ENCODE measurements around the gene LZTS3. TPM values are rescaled to one million over a fixed set of nuclear protein-coding genes. Genes with fewer than 3 reads are reported as not detected.

Gene LZTS3
- total and polyA plus RNA-seq, 2 of the 8 experiments (the other 6 are each of a cell fraction or from before 2014, with no cell fraction given), result 31.8 to 33.5 TPM

- Histone ChIP-seq H2BK5ac (ENCODE audit: low read depth, low read length) (no peak overlapping the region), H3K36me3 (ENCODE audit: control insufficient read depth in 2 of 4, insufficient read depth in 4 of 4, low read length in 3 of 4) (no peaks in the 10 kb centered on the region), H3K23me2 (ENCODE audit: low read depth, low read length) (peaks cover 2% of the 10 kb centered on the region; the same call in 1 of the 2 replicates), H3K4ac (replicated peaks; ENCODE audit: insufficient read length, low read depth, low read length) (no peak overlapping the region), H3K56ac (replicated peaks; ENCODE audit: insufficient read length, low read depth, low read length) (no peak overlapping the region), H4K8ac (ENCODE audit: extremely low read depth, insufficient read depth, low read length) (no peak overlapping the region), H2BK12ac (ENCODE audit: low read depth, low read length) (no peak overlapping the region), H3K79me2 (ENCODE audit: control insufficient read depth in 1 of 2, insufficient read depth in 2 of 2, low read length in 2 of 2) (no peaks in the 10 kb centered on the region), H2BK120ac (replicated peaks; ENCODE audit: low read depth, low read length) (no peak overlapping the region), H2AK5ac (ENCODE audit: low read depth, low read length) (no peak overlapping the region), H2BK15ac (ENCODE audit: low read length) (no peak overlapping the region), H3K9ac (replicated peaks in 1 of 4; ENCODE audit: extremely low read depth in 1 of 4, low read depth in 3 of 4, low read length in 3 of 4) (no peak overlapping the region), H4K5ac (ENCODE audit: insufficient read length, low read depth, low read length) (no peak overlapping the region), H3K4me1 (replicated peaks in 1 of 4; ENCODE audit: control insufficient read depth in 3 of 4, insufficient read depth in 4 of 4, low read length in 3 of 4) (no peaks in the 10 kb centered on the region; a peak in 2 of 7 replicates), H3K18ac (ENCODE audit: extremely low read depth, low read length) (no peak overlapping the region), H3K79me1 (ENCODE audit: low read depth, low read length) (no peaks in the 10 kb centered on the region), H4K91ac (replicated peaks; ENCODE audit: insufficient read length, low read length) (no peak overlapping the region), H3K27ac (ENCODE audit: low read depth, low read length) (no peak overlapping the region), H3K27me3 (replicated peaks in 1 of 4; ENCODE audit: control insufficient read depth in 3 of 4, extremely low read depth in 1 of 4, insufficient read depth in 3 of 4, low read length in 3 of 4) (no peaks in the 10 kb centered on the region), H4K20me1 (replicated peaks in 1 of 2; ENCODE audit: control insufficient read depth in 1 of 2, insufficient read depth in 2 of 2, low read length in 2 of 2) (peaks cover 1 to 3% of the 10 kb centered on the region in 2 experiments), H3K4me3 (ENCODE audit: extremely low read depth in 1 of 4, insufficient read depth in 2 of 4, low read depth in 3 of 4, low read length in 4 of 4) (no peak overlapping the region), H3K4me2 (ENCODE audit: insufficient read depth in 1 of 2, low read depth in 2 of 2, low read length in 2 of 2) (no peak overlapping the region), H3K23ac (ENCODE audit: insufficient read length) (no peak overlapping the region), H3K9me3 (ENCODE audit: insufficient read depth in 2 of 2, low read depth in 1 of 2, low read length in 1 of 2) (no peaks in the 10 kb centered on the region), H3K14ac (ENCODE audit: insufficient read length) (no peak overlapping the region), H2AFZ (ENCODE audit: low read length) (no peak overlapping the region), H2BK20ac (ENCODE audit: low read length) (no peak overlapping the region)
- ChIA-PET POLR2A (ENCODE audit: partially characterized antibody) (no interaction called here), CTCF (ENCODE audit: partially characterized antibody) (interaction anchor here (0.6 to 6.3 kb wide), 15 partner anchors 11 to 201 kb away, joined by 3 to 60 read pairs (median 4); partner anchors contain the start of gene OXT)
- DNase-seq (ENCODE audit: low read depth in 1 of 2, low spot score in 2 of 2), result no peak
- FAIRE-seq, result no peak
- 92% methylated on average over 4 of the region's 4 CpGs; no CpG with 5 or more reads in 1 of the 2 experiments for WGBS, 2 experiments (ENCODE audit: extremely low coverage in 1 of 2, insufficient coverage in 1 of 2, insufficient read length in 1 of 2, insufficient replicate concordance in 2 of 2, low coverage in 1 of 2, low lambda C conversion rate in 2 of 2, missing lambda C conversion rate in 1 of 2)
- TF ChIP-seq RXRA (IDR thresholded peaks at IDR 0.05; ENCODE audit: insufficient read depth, low read depth, low read length), result no peak
- TF ChIP-seq BACH1 (IDR thresholded peaks at IDR 0.05; ENCODE audit: low read length), result no peak
- no peak for TF ChIP-seq JUND (IDR thresholded peaks at IDR 0.05; ENCODE audit: low read length)
- TF ChIP-seq CEBPB (IDR thresholded peaks at IDR 0.05; ENCODE audit: low read depth, low read length), result no peak
- TF ChIP-seq BCL11A (IDR thresholded peaks at IDR 0.05; ENCODE audit: low read depth in 2 of 2, low read length in 2 of 2), result no peak
- TF ChIP-seq MAX (IDR thresholded peaks at IDR 0.05), result no peak
- no peak for TF ChIP-seq SIX5 (IDR thresholded peaks at IDR 0.05; ENCODE audit: low read depth, low read length)
- no peak for TF ChIP-seq CHD1 (IDR thresholded peaks at IDR 0.05; ENCODE audit: low read depth, low read length)
- TF ChIP-seq SIN3A (conservative IDR thresholded peaks at IDR 0.05 in 1 of 2, IDR thresholded peaks at IDR 0.05 in 1 of 2; ENCODE audit: low read depth in 1 of 2, low read length in 2 of 2), result no peak
- TF ChIP-seq ZNF274 (IDR thresholded peaks at IDR 0.05; ENCODE audit: borderline replicate concordance, extremely low read depth, low read length), result no peak
- no peak for TF ChIP-seq TCF12 (IDR thresholded peaks at IDR 0.05; ENCODE audit: low read depth, low read length)
- no peak for TF ChIP-seq POLR2AphosphoS5 (IDR thresholded peaks at IDR 0.05; ENCODE audit: low read depth, low read length)
- TF ChIP-seq KDM1A (IDR thresholded peaks at IDR 0.05; ENCODE audit: borderline replicate concordance, low read length), result no peak
- TF ChIP-seq CTBP2 (IDR thresholded peaks at IDR 0.05; ENCODE audit: borderline replicate concordance, insufficient read depth, insufficient read length, low read length), result no peak
- no peak for TF ChIP-seq EP300 (IDR thresholded peaks at IDR 0.05; ENCODE audit: borderline replicate concordance in 1 of 2, low read depth in 2 of 2, low read length in 2 of 2)
These were observed 57.0 kb downstream of the LZTS3 start for GRCh38 chr20:3116341-3116740.

All from H1 (cell line).